DMS153 (cell line): ENCODE measurements around the gene COQ8A.
"Not testable (repeated sequence)": the region's sequence is repeated elsewhere in the genome, so short reads cannot be mapped to it uniquely, and the experiment has no call there.

Experiments used
- DNase-seq: peaks from one replicate; lab custom pipeline; 2025; lab: John Stamatoyannopoulos, UW

The COQ8A gene

DNA sequence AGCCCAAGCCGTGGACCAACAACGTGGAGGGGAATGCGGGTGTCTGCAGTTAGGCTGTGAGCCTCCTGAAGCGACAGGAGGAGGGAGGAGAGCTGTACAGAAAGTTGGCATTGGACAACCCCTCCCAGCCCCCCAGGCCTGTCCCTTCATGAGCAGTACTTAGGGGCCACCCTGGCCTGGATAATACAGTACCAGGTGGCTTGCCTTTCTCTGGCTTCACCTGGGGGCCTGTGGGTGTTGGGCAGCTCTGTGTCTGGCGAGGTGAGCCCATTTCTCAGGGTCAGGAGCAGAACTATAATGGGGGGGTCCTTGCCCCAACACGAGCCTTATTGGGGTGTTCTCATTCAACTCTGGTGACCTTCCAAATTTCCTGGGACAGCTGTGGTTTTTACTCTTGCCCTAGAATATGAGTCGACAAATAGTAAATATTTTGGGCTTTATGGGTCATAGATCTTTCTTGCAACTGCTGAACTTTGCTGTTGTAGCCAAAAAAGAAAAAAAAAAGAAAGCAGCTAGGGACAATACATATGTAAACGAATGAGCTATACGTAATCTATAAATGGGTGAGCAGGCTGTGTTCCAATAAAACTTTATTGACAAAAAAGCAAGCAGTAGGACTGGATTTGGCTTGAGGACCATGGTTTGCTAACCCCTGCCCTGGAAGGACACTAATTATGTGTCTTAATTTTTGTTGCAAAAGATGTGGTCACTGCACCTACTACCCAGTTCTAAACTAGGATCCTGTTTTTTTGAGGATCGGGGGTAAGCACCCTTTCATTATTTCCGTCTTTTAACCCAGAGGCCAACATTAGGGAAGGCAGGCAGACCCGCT, 11.4 kb downstream of the COQ8A start:
- DNase-seq = no peak

DNA sequence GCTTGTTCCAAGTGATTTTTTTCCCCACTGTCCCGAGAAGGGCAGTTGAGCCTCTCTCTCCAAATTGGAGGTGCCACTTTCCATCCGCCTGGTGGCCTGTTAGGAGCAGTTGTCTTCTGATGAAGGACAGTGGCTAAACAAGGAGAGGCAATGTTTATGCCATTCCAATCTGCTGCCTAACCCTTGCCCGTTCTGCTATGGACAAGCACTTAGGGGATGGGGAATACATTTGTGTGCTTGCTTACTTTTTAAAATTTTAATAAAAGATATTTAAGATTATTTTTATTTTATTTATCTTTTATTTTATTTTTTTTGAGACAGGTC, 12.0 kb downstream of the COQ8A start:
- DNase-seq = no peak

DNA sequence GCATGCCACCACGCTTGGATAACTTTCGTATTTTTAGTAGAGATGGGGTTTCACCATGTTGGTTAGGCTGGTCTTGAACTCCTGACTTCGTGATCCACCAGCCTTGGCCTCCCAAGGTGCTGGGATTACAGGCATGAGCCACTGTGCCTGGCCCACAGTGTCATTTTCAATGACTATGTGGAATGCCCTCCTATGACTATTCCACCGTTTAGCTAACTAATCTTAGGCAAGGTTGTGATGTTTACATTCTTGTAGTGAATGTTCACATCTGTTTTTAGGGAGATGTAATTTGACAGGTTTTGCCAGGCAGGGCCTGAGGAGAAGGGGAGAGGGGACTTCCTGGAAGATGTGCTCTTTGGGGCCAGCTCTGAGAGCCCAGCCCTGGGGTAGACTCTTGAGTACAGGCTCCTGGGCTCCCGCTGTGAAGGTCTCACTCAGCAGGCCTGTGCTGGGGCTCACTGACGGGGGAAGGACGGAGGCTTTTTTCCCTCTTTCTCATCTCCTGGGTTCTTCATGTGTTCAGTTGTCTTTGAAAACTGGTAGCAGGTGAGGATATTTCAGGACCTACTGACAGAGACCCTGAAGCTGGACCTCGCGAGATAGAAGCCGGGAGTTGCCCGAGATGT, 13.2 kb downstream of the COQ8A start:
- no peak for DNase-seq

DNA sequence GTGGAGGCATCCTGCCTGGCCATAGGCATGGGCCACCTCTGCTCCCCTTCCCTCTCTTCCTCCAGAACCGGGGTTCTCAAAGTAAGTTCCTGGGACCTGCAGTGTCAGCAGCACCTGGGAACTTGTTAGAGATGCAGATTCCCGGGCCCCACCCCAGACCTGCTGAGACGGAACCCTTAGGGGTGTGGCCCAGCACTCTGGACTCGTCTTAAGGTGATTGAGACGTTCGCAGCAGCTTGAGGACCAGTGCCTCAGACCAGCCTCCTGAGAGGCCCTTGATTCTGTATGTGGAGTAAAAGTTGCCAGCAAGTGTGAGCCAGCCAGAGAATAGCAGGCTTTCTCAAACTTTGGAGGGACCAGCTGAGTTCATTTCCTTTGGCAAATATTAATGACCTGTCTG, 14.2 kb downstream of the COQ8A start:
- DNase-seq = no peak

DNA sequence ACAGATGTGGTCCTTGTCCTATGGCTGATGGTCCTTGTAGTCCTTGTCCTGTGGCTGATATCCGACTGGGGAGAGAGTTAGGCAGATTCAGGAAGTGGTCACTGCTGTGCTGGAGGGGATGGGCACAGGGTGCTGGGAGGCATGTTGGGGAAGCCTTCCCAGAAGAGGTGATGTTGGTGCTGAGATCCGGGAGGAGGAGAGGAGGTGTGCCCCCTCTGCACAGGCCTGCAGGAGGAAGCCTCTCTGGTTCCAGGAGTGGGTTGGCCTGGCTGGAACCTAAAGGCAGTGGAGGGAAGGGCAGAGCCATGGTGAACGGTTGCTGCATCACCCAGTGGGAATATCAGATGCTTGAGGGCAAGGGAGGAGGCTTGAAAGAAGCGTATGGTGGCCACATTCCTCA, 14.7 kb downstream of the COQ8A start:
- DNase-seq = no peak

DNA sequence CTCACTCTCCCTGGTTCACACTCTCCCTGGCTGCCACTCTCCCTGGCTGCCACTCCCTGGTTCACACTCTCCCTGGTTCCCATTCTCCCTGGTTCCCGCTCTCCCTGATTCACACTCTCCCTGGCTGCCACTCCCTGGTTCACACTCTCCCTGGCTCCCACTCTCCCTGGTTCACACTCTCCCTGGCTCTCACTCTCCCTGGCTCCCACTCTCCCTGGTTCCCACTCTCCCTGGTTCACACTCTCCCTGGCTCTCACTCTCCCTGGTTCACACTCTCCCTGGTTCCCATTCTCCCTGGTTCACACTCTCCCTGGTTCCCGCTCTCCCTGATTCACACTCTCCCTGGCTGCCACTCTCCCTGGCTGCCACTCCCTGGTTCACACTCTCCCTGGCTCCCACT, 15.8 kb downstream of the COQ8A start:
- DNase-seq = not testable (repeated sequence)

DNA sequence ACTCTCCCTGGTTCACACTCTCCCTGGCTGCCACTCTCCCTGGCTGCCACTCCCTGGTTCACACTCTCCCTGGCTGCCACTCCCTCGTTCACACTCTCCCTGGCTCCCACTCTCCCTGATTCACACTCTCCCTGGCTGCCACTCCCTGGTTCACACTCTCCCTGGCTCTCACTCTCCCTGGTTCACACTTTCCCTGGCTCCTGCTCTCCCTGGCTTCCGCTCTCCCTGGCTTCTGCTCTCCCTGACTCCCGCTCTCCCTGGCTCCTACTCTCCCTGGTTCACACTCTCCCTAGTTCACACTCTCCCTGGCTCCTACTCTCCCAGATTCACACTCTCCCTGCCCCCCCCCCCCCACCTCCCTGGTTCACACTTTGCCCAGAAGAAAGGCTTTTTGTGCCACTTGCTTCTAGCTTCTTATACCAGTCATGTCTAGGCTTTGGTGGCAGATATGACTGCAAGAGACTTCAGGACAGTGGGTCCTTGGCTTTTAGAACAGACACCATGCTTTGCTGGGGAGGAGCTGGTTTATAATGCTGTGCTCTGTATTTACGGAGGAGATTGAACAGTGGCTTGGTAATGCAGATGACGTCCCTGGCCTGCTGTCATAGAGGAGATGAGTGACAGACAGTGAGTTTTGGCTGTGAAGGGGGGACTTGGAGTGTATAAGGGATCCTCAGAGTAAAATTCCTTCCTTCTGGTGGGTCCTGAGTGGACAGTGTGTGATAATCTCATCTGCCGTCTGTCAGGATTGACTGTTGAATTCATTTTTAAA, 17.0 kb downstream of the COQ8A start:
- no peak for DNase-seq

DNA sequence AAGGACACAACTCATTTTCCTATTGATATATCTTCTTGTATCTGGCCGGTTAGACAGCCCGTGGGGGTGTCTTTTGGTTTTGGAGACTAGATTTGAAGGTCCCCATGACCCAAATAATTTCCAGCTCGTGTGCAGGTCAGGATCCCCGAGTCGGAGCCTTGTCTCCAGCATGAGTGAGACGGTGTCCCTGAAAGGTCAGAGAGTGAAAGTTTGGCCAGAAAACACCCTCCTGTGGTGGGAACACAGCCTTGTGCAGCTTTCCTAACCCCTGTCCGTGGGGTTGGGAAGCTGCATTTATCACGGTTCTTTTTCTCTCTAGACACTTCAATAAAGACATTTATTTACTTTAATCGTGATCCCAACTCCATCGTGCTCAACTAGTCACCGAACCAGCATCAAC, 17.6 kb downstream of the COQ8A start:
- no peak for DNase-seq

DNA sequence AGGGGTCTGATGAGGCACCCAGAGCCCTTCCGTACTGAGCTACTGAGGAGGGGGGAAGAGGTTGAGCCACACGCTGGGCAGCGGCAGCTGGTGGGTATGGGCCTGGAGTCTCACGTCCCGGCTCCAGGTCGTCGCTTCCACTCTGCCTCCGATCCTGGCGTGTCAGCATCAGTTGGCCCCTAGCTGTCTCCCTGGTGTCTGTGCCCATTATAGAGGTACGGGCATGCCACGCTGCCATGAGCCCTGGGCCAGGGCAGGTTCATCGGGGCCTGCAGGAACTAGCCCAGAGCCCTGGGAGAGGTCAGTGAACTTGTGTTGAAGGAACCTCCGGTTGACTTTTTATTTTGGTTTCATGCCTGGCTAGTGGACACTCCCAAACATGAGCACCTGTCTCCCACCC, 18.2 kb downstream of the COQ8A start:
- no peak for DNase-seq

DNA sequence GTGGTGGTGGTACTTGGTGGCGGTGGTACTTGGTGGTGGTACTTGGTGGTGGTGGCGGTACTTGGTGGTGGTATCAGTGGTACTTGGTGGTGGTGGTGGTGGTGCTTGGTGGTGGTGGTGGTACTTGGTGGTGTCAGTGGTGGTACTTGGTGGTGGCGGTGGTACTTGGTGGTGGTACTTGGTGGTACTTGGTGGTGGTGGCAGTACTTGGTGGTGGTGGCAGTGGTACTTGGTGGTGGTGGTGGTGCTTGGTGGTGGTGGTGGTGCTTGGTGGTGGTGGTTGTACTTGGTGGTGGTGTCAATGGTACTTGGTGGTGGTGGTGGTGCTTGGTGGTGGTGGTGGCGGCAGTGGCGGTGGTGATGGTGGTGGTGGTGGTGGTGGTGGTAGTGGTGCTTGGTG, 20.2 kb downstream of the COQ8A start:
- DNase-seq = no peak

DNA sequence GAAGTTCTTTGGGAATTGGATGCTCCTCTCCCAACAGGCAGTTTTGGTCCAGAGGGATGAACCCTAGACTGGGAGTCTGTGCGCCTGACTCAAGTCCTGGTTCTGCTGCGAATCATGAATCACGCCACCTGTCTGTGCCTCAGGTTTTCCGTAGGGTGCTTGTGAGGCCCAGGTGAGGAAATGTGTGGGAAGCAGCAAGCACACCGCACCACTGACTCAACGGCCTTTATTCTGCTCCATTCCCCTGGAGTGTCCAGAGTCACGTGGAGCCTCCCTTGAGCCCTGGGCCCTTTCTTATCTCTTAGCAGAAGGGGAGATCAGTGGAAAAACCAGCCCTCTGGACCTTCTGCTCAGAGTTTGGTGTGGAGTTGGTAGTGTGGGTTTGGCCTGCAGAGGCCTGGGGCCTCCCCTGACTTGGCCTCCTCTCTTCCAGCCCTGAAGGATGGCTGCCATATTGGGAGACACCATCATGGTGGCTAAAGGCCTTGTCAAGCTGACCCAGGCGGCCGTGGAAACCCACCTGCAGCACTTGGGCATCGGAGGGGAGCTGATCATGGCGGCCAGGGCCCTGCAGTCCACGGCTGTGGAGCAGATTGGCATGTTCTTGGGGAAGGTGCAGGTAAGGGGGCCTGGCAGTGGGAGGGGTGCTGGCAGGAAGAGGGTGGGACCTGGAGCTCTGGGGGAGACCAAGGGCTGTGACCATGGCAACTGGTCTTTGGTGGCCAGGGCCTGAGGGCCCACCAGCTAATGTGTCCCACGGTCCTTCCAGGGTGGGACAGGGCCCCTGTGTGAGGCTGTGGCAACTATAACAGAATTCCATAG, 21.1 kb downstream of the COQ8A start:
- DNase-seq = no peak

DNA sequence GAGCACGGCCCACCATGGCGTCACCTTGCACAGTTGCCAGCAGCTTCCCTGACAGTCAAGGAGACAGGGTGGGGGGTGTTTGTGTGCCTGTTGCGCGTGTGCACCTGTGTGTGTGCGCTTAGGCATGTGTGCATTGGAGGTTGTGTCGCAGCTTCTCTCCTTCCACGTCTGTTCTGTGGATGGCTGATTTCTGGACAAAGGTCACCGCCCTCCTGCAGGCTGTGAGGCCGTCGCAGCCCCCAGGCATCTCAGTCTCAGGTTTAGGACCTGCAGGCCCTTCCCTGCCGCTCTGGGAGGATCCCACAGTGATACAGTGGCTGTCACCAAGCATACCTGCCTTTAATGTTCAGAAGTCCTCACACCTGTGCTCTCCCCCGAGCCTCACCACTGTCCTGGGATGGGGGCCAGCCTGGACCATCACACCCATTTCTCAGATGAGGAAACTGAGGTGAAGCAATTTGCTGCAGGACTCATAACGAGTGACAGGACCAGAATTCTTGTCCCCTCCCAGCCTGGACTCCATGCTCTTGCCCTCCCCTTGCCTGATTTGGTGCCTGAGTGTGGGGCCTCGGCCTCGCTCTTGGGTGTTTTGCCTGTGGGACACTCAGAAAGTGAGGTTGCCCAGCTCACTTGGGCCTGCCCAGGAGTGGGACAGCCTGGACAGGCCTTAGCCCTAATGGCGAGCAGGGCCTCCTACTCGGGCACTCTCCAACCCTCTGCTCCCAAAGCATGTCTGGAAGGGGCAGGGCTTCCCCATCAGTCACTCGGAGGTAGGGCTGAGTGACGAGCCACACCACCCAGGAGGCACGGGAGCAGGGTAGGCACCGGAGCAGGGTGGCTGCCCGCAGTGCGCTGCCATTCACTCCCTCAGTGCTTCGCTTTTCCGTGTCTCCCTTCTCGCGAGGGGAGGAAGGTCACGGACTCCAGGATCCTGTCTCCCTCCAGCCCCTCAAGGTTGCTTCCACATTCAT, 22.6 kb downstream of the COQ8A start:
- no peak for DNase-seq

DNA sequence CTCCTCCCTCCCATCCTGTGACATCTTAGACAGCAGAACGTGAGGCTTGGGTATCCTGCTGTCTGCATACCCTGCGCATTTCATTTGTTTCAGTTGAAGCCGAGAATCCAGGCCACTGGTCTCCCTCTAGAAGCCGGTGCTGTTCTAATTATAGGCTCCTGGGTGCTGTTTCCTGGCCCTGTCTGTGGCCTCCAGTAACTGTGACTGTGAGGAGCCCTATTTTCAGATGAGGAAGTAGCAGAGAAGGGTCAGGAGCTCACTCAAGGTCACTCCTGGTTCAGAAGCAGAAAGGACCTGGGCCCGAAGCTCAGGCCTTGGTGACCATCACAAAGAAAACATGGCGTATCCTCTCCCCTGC, 24.0 kb downstream of the COQ8A start:
- no peak for DNase-seq

DNA sequence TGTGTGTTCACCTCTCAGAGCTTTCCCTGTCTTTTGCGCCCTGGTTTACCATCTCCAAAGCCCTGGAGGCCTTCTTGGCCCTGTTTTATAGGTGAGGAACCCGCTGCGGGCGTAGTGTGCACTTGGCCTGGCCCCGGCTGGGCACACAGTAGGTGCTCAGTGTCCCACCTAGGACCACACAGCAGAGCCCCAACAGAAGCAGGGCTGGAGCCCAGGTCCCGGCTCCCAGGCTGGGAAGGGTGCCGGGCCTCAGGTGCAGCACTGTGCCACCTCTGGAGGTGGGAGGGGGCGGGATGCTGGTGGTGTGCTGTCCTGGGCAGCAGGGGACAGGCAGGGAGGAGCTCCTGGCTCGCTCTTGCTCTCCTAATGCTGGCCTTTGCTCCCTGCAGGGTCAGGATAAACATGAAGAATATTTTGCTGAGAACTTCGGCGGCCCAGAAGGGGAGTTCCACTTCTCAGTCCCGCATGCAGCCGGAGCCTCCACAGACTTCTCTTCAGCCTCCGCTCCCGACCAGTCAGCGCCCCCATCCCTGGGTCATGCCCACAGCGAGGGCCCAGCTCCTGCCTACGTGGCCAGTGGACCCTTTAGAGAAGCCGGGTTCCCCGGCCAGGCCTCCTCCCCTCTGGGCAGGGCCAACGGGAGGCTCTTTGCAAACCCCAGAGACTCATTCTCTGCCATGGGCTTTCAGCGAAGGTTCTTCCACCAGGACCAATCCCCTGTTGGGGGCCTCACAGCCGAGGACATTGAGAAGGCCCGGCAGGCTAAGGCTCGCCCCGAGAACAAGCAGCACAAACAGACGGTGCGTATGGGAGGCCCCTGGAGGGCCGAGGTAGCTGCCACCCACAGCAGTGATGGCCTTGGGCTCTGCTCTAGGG, 24.8 kb downstream of the COQ8A start:
- DNase-seq = no peak

DNA sequence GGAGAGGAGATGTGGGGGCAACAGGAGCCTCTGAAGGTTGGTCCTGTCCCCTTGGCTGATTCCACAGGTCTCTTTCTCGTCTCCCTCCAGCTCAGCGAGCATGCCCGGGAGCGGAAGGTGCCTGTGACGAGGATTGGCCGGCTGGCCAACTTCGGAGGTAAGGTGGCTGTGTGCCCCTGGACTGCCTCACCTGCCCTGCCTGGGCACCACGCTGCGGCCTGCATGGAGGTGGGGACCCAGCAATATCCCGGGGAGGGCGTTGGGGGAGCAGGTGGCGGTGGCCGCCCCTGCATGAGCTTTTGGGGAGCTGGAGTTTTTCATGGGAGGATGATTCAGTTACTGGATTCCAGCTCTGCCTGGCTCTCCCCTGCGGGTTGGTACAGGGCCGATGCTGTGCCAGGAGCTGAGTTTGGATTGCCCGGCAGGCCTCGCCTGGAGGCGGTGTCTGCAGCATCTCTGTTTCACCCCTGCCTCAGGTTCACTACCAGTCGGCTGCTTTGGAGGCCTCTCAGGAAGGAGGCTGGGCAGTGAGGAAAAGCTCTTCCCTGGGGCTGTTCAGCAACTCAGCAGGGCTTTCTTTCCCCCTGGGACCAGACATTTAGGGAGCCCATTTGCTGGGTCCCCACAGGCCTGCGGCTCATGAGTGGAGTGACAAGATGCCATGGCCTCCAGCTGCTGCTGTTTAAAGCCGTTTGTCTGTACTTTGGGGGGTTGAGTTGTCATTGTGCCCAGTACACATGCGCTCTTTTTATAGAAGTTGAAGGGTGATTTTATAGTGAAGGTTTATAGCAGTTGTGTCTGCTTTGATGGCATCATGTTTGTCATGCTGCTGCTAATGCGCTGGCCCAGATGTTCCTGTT, 25.7 kb downstream of the COQ8A start:
- DNase-seq = no peak

DNA sequence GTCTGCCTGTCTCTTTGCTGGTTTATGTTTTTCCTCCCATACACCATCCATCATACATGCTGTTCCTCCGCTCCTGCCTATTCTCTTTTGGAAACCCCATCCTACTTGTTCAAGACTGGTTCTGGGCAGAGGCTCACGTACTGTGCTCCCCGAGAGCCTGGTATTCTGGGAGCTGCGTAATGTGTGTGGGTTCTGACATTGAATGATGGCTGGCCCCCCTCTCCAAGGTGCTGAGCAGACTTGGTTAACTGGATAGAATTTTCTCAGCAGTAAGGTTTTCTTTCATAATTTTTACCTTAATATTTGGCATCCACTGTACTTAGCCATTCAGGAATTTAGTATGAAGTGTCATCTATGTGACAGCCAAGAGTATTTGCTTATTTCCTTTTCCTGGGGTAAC, 26.6 kb downstream of the COQ8A start:
- no peak for DNase-seq

DNA sequence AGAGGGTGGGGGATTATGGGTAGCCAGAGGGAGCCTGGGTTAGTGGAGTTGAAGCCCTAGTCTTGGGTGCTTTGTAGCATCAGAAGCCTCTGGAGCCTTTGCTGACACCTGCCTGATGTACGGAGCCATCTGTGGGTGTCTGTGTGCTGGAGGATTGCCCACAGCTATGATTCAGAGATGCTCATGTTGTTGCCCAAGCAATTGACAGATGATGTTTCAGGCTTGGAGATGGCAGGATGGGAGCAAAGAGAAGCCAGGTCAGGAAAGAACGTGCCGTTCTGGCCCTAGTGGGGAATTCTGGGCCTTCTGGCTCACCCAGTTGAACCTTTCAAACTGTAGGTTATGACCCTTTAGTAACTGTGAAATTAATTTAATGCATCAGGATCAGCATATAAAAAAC, 27.6 kb downstream of the COQ8A start:
- DNase-seq = no peak

DNA sequence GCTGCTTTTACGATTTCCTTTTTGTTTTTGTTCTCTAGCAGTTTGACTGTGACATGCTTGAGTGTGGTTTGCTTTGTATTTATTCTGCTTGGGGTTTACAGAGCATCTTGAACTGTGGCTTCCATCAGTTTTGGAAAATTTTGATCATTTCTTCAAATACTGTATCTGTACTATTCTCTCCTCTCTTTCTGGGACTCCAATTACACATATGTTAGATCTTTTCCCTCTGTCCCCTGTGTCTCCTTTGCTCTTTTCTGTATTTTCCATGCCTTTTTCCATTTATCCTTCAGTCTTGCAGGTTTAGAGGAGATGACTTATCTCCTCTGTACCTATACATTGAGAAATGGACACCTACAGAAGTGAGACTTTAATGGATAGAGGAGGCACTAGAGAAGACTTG, 31.7 kb downstream of the COQ8A start:
- DNase-seq = no peak

DNA sequence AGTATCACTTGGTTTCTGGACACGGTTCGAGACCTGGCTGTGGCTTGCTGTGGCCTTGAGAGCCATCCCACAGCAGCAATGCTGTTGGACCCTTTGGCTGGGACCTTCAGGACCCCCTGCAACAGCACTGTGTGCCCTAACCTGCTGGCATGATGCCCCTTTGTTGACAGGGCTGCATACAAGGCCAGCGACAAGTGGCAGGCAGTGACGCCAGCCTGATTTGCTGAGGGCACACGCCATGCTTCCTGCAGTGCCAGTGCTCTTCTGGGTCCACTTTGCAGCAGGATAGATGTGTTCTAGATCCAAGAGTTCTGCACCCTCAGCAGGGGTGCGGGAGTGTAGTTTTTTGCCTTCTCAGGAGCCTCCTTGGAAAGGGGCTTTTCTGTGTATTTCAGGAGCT, 32.8 kb downstream of the COQ8A start:
- DNase-seq = no peak
